OCI-LY1 (cell line): ENCODE results near the gene LRMDA.

Experiments used
- CTCF ChIP-seq: fragments of 200-600 bp; sonication (generic), shearing (Covaris generic); IDR thresholded peaks from 2 replicates; pipeline ENCODE4 v1.5.1; 2017; ENCODE audit warnings: mild to moderate bottlenecking, antibody characterized with exemption, low read length, moderate library complexity, mixed read lengths
- EZH2 ChIP-seq: fragments of 200-600 bp; sonication (generic), shearing (Covaris generic); IDR thresholded peaks from 2 replicates; pipeline ENCODE4 v1.8.0; 2017; ENCODE audit warnings: borderline replicate concordance, mixed run types, mild to moderate bottlenecking, antibody characterized with exemption, low read length, moderate library complexity, mixed read lengths

GRCh38 chr10:75709811-75710210 lies 278.4 kb downstream of the LRMDA start:
- no peak for TF ChIP-seq CTCF
- no peak for TF ChIP-seq EZH2
